OCI-LY1 (cell line): Measurements from ENCODE around the gene MYZAP.

Experiments used
- H2AFZ ChIP-seq: fragments of 200-600 bp; sonication (generic), shearing (Covaris generic); 2 replicates; pipeline ENCODE4 v1.6.0; 2014; ENCODE audit warnings: antibody characterized with exemption, mild to moderate bottlenecking, low read length
- H3F3A ChIP-seq: fragments of 200-600 bp; sonication (generic), shearing (Covaris generic); 2 replicates; pipeline ENCODE4 v1.6.0; 2014; ENCODE audit warnings: mild to moderate bottlenecking, antibody characterized with exemption, low read length, moderate library complexity; ENCODE audit not compliant: insufficient read depth
- H3K27ac ChIP-seq: fragments of 200-600 bp; sonication (generic); 2 replicates; pipeline ENCODE4 v1.5.1; 2014; ENCODE audit warnings: low read length, mixed run types, mild to moderate bottlenecking, low read depth; ENCODE audit not compliant: poor library complexity, severe bottlenecking
- H3K27me3 ChIP-seq: fragments of 200-600 bp; sonication (generic); 2 replicates; pipeline ENCODE4 v1.6.0; 2014; ENCODE audit warnings: antibody characterized with exemption, mild to moderate bottlenecking, low read length, moderate library complexity; ENCODE audit not compliant: insufficient read depth
- H3K36me3 ChIP-seq: fragments of 200-600 bp; sonication (generic); 2 replicates; pipeline ENCODE4 v1.6.1; 2014; ENCODE audit warnings: mild to moderate bottlenecking, antibody characterized with exemption, low read length, moderate library complexity, mixed read lengths; ENCODE audit not compliant: insufficient read depth
- H3K4me1 ChIP-seq: fragments of 200-600 bp; sonication (generic); 2 replicates; pipeline ENCODE4 v1.5.1; 2014; ENCODE audit warnings: mild to moderate bottlenecking, low read length, moderate library complexity; ENCODE audit not compliant: insufficient read depth, severe bottlenecking
- H3K4me2 ChIP-seq: fragments of 200-600 bp; sonication (generic), shearing (Covaris generic); 2 replicates; pipeline ENCODE4 v1.6.1; 2014; ENCODE audit warnings: low read length
- H3K4me3 ChIP-seq: fragments of 200-600 bp; sonication (generic); 2 replicates; pipeline ENCODE4 v1.5.1; 2014; ENCODE audit warnings: low read length, low read depth, mild to moderate bottlenecking, mixed read lengths; ENCODE audit not compliant: poor library complexity, severe bottlenecking
- H3K79me2 ChIP-seq: fragments of 200-600 bp; shearing (Covaris generic); 2 replicates; pipeline ENCODE4 v1.6.1; 2016; ENCODE audit warnings: mixed run types, low read length, mixed read lengths; ENCODE audit not compliant: insufficient read depth
- H3K9ac ChIP-seq: fragments of 200-600 bp; sonication (generic), shearing (Covaris generic); 2 replicates; pipeline ENCODE4 v1.6.1; 2014; ENCODE audit warnings: mild to moderate bottlenecking, low read length, mixed read lengths
- H3K9me2 ChIP-seq: fragments of 200-600 bp; sonication (generic), shearing (Covaris generic); 2 replicates; pipeline ENCODE4 v1.6.1; 2014; ENCODE audit warnings: low read depth, mild to moderate bottlenecking, low read length, mixed read lengths
- H3K9me3 ChIP-seq: fragments of 200-600 bp; shearing (Covaris generic); 2 replicates; pipeline ENCODE4 v1.6.1; 2014; ENCODE audit warnings: low read length, mixed read lengths
- H4K20me1 ChIP-seq: fragments of 200-600 bp; sonication (generic), shearing (Covaris generic); 2 replicates; pipeline ENCODE4 v1.6.0; 2016; ENCODE audit warnings: mild to moderate bottlenecking, low read length; ENCODE audit not compliant: insufficient read depth
- EZH2 ChIP-seq: fragments of 200-600 bp; sonication (generic), shearing (Covaris generic); IDR thresholded peaks from 2 replicates; pipeline ENCODE4 v1.8.0; 2017; ENCODE audit warnings: borderline replicate concordance, mixed run types, mild to moderate bottlenecking, antibody characterized with exemption, low read length, moderate library complexity, mixed read lengths
- TF ChIP-seq, protein P1 (sequence below): fragments of 200-600 bp; sonication (generic), shearing (Covaris generic); IDR thresholded peaks from 2 replicates; pipeline ENCODE4 v1.5.1; 2017; ENCODE audit warnings: mild to moderate bottlenecking, antibody characterized with exemption, low read length, moderate library complexity, mixed read lengths

MYZAP gene

DNA sequence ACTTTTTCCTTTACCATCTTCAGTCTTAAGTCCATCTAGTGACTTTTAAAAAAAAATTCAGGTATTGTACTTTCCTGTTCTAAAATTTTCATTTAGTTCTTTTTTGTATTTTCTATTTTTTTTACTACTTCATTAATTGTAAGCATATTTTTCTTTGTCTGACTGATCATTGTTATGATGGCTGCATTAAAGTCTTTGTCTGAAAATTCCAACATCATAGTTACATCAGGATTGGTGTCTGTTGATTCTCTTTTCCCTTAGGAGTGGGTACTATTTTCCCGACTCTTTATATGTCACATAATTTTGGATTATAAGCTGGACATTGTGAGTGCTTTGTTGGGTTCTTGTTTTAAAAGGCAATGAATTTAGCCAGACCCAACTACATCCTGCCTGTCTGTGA lies 79.9 kb downstream of the MYZAP start:
- Histone ChIP-seq H3F3A (no peaks in the 10 kb centered on the region), H3K9me2 (no peaks in the 10 kb centered on the region), H3K27ac (no peak overlapping the region), H4K20me1 (no peaks in the 10 kb centered on the region), H2AFZ (no peak overlapping the region), H3K4me1 (no peaks in the 10 kb centered on the region), H3K4me2 (no peak overlapping the region), H3K4me3 (no peak overlapping the region), H3K36me3 (no peaks in the 10 kb centered on the region), H3K79me2 (no peaks in the 10 kb centered on the region), H3K27me3 (no peaks in the 10 kb centered on the region), H3K9me3 (no peaks in the 10 kb centered on the region), H3K9ac (no peak overlapping the region)
- TF ChIP-seq, protein P1, sequence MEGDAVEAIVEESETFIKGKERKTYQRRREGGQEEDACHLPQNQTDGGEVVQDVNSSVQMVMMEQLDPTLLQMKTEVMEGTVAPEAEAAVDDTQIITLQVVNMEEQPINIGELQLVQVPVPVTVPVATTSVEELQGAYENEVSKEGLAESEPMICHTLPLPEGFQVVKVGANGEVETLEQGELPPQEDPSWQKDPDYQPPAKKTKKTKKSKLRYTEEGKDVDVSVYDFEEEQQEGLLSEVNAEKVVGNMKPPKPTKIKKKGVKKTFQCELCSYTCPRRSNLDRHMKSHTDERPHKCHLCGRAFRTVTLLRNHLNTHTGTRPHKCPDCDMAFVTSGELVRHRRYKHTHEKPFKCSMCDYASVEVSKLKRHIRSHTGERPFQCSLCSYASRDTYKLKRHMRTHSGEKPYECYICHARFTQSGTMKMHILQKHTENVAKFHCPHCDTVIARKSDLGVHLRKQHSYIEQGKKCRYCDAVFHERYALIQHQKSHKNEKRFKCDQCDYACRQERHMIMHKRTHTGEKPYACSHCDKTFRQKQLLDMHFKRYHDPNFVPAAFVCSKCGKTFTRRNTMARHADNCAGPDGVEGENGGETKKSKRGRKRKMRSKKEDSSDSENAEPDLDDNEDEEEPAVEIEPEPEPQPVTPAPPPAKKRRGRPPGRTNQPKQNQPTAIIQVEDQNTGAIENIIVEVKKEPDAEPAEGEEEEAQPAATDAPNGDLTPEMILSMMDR: no peak
- TF ChIP-seq EZH2: no peak

DNA sequence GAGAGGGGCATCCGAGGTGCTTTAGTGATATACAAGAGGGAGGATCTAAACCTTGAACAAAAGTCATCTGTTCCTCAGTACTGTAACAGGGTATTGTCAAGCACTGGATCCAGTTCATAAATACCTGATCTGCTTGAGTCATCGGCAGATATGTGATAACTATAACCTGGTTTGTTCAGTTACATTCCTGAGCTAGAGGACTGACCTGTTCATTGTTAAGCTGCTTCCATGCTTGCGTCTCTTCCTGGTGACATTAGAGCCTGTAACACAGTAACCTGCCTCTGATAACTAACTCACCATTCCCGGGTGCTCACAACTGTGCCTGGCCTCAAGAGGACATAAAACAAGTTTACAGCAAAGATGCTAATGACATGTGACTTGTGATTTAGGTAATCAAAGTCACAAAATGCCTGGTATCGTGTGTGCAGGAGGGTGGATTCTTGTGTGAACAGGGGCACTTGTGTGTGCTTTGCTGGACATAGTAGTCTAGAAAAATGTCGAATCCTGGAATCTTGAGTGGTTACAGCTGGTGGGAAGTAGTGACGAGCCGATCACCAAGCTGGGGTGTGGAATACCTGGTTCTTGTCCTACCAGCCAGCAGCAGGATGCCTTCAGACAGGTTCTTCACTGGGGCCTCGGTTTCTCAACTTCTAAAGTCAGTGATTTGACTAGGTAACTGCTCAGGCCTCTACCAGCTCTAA lies 83.9 kb downstream of the MYZAP start:
- Histone ChIP-seq H3F3A (no peaks in the 10 kb centered on the region), H3K9ac (no peak overlapping the region), H3K4me1 (no peaks in the 10 kb centered on the region), H4K20me1 (no peaks in the 10 kb centered on the region), H3K4me3 (no peak overlapping the region), H3K79me2 (no peaks in the 10 kb centered on the region), H3K9me3 (no peaks in the 10 kb centered on the region), H3K27ac (no peak overlapping the region), H3K4me2 (no peak overlapping the region), H3K36me3 (no peaks in the 10 kb centered on the region), H3K27me3 (no peaks in the 10 kb centered on the region), H2AFZ (no peak overlapping the region), H3K9me2 (no peaks in the 10 kb centered on the region)
- TF ChIP-seq, protein P1: no peak

- no peaks in the 10 kb centered on the region for H3K79me2 ChIP-seq
- no peaks in the 10 kb centered on the region for H4K20me1 ChIP-seq
- no peaks in the 10 kb centered on the region for H3K36me3 ChIP-seq
- no peaks in the 10 kb centered on the region for H3K9me2 ChIP-seq
- no peaks in the 10 kb centered on the region for H3F3A ChIP-seq
- no peaks in the 10 kb centered on the region for H3K4me1 ChIP-seq
- H2AFZ ChIP-seq: no peak overlapping the region
- TF ChIP-seq EZH2: no peak
- TF ChIP-seq, protein P1: no peak
- H3K4me2 ChIP-seq: no peak overlapping the region
- no peaks in the 10 kb centered on the region for H3K27me3 ChIP-seq
- no peak overlapping the region for H3K4me3 ChIP-seq
- no peak overlapping the region for H3K27ac ChIP-seq
- H3K9ac ChIP-seq: no peak overlapping the region
- no peaks in the 10 kb centered on the region for H3K9me3 ChIP-seq
Measured at GRCh38 chr15:57676585-57676984, 84.9 kb downstream of the MYZAP start.
